Omental fat pad (tissue), 4 donors: ENCODE results near the gene BABAM2. TPM values are rescaled to one million over a fixed set of nuclear protein-coding genes. Genes with fewer than 3 reads are reported as not detected.
"Not testable (repeated sequence)": the region's sequence is repeated elsewhere in the genome, so short reads cannot be mapped to it uniquely, and the experiment has no call there.

Experiments used
- ATAC-seq: fragments of 150-250 bp; one replicate; pipeline ENCODE4 v1.9.1; 2016; ENCODE audit warnings: mild to moderate bottlenecking, moderate library complexity; ENCODE audit not compliant: low FRiP score
- DNase-seq: peaks from one replicate; pipeline ENCODE4 v3.0.0-alpha.2; 2019; ENCODE audit warnings: low spot score
- total RNA-seq, 4 donors: library from RNA; depleted of rRNA; stranded (reverse); fragments of >200 nt; gene quantifications; one replicate each; pipeline ENCODE4 v1.1.0, GENCODE V29; 2016
- TF ChIP-seq, protein P1 (sequence below), 3 donors: fragments of 450-650 bp; IDR thresholded peaks; one replicate each; pipeline ENCODE4 v1.5.1; 2016 to 2017; ENCODE audit warnings: antibody characterized with exemption in 3 of 3, mild to moderate bottlenecking in 3 of 3, moderate library complexity in 2 of 3

The BABAM2 gene
- total RNA-seq, 4 donors from 2014 or later, result 29.2 to 41.0 (median 36.5) TPM

DNA sequence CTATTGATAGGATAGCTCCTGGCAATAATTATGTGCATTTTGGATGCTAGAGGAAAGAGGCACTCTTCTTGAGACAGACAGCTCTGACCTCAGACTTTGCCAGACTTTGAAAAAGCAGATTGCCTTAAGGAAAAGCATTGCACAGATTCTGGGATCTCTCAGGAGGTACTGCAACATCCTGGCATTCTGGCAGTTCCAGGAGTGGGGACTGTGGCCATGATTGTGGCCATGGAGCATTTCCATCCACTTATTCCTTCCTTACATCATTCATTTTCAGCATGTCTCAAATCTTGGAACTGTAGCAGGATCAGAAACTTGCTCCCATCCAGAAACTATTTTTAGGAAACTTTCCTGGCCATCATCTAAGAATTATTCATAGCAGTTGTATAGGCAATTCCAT, 357.2 kb downstream of the BABAM2 start:
- ATAC-seq (no peak), DNase-seq (no peak)
- TF ChIP-seq, protein P1, sequence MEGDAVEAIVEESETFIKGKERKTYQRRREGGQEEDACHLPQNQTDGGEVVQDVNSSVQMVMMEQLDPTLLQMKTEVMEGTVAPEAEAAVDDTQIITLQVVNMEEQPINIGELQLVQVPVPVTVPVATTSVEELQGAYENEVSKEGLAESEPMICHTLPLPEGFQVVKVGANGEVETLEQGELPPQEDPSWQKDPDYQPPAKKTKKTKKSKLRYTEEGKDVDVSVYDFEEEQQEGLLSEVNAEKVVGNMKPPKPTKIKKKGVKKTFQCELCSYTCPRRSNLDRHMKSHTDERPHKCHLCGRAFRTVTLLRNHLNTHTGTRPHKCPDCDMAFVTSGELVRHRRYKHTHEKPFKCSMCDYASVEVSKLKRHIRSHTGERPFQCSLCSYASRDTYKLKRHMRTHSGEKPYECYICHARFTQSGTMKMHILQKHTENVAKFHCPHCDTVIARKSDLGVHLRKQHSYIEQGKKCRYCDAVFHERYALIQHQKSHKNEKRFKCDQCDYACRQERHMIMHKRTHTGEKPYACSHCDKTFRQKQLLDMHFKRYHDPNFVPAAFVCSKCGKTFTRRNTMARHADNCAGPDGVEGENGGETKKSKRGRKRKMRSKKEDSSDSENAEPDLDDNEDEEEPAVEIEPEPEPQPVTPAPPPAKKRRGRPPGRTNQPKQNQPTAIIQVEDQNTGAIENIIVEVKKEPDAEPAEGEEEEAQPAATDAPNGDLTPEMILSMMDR (IDR thresholded peaks at IDR 0.05), result no peak

DNA sequence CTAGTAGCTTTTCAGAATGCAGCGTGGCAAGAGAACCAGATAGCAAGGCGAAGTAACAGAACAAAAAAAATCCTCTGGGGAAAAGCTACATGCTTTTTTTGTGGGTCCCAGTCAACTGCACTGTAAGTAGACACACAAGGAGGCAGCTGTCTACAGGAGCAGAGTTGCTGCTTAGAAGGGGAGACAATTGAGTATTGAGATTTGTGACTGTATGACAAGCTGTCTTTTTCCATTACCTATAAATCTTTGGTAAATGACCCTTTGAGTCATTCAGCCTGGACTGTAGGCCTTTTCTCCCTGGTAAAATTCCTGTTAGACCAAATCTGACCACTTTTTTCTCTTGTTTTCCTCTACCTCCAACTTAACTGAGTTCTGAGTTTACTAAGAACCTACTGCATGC, 358.0 kb downstream of the BABAM2 start:
- TF ChIP-seq, protein P1 (IDR thresholded peaks at IDR 0.05), result no peak
- no peak for ATAC-seq

DNA sequence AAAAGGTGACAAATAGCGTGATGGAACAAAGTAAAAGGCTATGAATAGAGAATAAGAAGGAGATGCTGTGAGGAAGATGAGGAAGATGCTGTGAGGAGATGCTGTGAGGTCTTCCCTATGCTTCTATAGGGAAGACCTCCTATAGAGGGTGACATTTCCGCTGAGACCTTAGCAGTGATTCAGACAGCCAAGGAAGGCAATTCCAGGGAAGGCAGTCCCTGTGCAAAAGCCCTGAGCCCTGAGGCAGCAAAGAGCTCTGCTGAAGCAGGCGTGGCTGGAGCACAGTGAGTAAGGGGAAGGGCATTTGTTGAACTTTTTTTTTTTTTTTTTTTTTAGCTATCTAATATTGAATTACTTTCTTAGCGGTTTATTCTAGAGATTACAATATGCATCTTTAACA, 359.5 kb downstream of the BABAM2 start:
- DNase-seq (no peak), ATAC-seq (no peak)
- TF ChIP-seq, protein P1 (IDR thresholded peaks at IDR 0.05), result no peak

More for the DNA sequence above, 358.0 kb downstream of the BABAM2 start:
- no peak for DNase-seq

DNA sequence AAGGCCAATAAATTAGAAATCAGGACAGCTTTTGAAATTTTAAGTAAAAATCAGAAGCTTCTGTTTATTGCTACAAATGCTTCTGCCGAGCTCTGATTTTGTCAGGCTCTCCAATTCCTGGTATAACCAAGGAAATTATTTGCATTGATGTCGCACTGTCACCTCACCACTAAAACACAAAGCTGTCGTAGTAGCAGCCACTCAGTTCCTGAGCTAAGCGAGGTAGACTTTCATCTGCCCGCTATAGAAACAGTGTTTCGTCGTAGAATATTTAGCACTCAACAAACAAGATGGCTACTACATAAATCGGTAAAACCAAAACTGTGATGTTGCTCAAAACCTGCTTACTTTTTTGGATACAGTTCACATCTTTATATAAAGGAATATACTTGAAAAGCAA, 360.8 kb downstream of the BABAM2 start:
- no peak for ATAC-seq
- DNase-seq, result no peak
- TF ChIP-seq, protein P1 (IDR thresholded peaks at IDR 0.05), result no peak

DNA sequence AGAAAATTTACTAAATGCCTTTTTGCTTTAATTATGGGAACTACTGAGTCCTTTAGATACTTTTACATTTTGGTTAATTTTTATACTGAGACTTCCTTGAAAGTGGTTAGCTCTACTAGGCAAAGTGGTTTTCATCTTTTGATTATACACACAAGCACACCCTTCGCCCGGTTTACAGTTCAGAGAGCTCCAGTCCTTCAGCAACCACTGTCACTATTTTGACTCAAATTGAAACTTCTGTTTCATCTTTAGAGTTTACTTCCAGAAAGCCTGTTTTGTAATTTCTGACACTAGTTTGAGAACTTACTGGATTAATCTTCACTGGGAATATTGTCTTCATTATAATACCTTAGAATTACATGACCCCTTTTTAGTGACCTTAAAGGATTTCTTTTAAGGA, 361.8 kb downstream of the BABAM2 start:
- TF ChIP-seq, protein P1 (IDR thresholded peaks at IDR 0.05), result no peak
- ATAC-seq (no peak), DNase-seq (no peak)

DNA sequence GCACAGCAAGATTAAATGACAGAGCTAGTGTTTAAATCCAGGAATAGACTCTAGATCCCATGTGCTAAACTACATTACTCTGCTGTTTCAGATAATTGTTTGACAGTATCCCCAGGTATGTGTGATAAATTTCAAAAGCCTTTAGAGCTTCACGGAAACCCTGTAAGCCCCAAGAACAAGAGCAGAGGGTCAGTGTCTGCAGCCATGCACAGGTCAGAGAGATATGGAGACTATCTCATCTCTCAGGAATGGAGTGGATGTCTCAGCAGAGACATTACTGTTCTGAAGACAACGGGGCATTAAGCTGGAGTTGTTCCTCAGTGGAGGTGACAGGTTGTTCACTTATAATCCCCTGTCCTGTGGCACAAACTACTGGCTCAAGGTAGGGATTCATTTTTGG, 363.0 kb downstream of the BABAM2 start:
- no peak for DNase-seq
- ATAC-seq, result no peak
- TF ChIP-seq, protein P1 (IDR thresholded peaks at IDR 0.05), result no peak

DNA sequence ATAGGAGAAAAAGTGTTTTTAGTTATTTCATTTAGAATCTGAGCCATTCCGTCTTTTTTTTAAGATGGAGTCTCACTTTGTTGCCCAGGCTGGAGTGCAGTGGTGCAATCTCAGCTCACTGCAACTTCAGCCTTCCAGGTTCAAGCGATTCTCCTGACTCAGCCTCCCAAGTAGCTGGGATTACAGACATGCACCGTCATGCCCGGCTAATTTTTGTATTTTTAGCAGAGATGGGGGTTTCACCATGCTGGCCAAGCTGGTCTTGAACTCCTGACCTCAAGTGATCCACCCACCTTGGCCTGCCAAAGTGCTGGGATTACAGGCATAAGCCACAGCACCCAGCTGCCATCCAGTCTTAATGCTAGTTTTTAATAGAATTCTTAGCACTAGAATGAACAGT, 364.7 kb downstream of the BABAM2 start:
- not testable (repeated sequence) for DNase-seq, ATAC-seq

DNA sequence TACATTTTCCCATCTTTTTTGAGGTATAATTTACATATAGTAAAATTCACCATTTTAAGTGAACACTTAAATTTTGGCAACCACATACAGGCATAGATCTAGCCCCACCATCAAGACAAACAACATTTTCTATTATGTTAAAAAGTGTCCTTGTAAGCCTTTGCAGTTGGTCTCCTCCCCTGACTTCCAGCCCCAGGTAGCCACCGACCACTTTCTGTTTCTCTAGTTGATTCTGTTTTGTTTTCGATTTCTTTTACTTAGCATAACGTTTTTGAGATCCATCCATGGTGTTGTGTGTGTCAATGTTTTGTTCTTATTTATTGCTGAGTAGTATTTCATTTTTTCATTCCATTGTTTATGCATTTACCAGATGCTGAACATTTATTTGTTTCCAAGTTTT, 366.7 kb downstream of the BABAM2 start:
- ATAC-seq, result no peak
- TF ChIP-seq, protein P1 (IDR thresholded peaks at IDR 0.05), result no peak

DNA sequence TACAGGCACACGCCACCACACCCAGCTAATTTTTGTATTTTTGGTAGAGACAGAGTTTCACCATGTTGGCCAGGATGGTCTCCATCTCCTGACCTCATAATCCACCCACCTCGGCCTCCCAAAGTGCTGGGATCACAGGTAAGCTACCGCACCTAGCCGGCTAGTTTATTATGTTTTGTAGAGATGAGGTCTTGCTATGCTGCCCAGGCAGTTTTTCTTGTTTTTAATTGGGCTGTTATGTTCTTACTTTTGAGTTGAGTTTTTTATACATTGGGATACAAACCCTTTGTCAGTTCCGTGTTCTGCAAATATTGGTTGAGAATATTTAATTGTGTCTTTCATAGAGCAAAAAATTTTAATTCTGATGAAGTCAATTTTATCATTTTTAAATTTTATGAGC, 368.7 kb downstream of the BABAM2 start:
- not testable (repeated sequence) for ATAC-seq, DNase-seq

More for the DNA sequence above, 366.7 kb downstream of the BABAM2 start:
- no peak for DNase-seq
